ENCODE data around the gene MLIP.

GRCh38 chr6:54260025-54260424 lies 148.8 kb downstream of the MLIP start:
- TF ChIP-seq RAD21 (IDR thresholded peaks at IDR 0.05) = no peak
- TF ChIP-seq CTCF (IDR thresholded peaks at IDR 0.05; ENCODE audit: low read depth, low read length, missing input control) = no peak
- TF ChIP-seq JUND (IDR thresholded peaks at IDR 0.05) = no peak
